A673 (cell line): Measurements from ENCODE around the gene TTC39B. TPM values are rescaled to one million over a fixed set of nuclear protein-coding genes. Genes with fewer than 3 reads are reported as not detected.

Experiments used
- BruUV-seq: library from RNA; stranded (reverse); fragments of 400-500 nt; replicated peaks from 2 replicates; lab custom pipeline; 2021; lab: Mats Ljungman, UMichigan
- CTCF ChIA-PET: fragments of 300-600 bp; sonication (Branson Sonifier 250); formaldehyde crosslinking; loops from one replicate; lab custom pipeline; 2022; ENCODE audit warnings: antibody characterized with exemption; lab: Charles Lee
- POLR2A ChIA-PET: fragments of 300-600 bp; sonication (Branson Sonifier 250); formaldehyde crosslinking; loops from one replicate; lab custom pipeline; 2022; ENCODE audit warnings: antibody characterized with exemption; ENCODE audit not compliant: low non-redundant PET; lab: Charles Lee
- DNase-seq: peaks from one replicate; pipeline ENCODE4 v3.0.0-alpha.2; 2015; ENCODE audit warnings: low spot score
- H3K27ac ChIP-seq: fragments of 200-600 bp; sonication (generic); 2 replicates; pipeline ENCODE4 v1.5.1; 2016; ENCODE audit warnings: mixed run types, low read depth, mild to moderate bottlenecking, mixed read lengths, antibody characterized with exemption, low read length; ENCODE audit not compliant: poor library complexity, severe bottlenecking
- H3K27me3 ChIP-seq: fragments of 200-600 bp; sonication (generic); replicated peaks from 2 replicates; pipeline ENCODE4 v1.6.1; 2017; ENCODE audit warnings: mixed run types, low read depth, mild to moderate bottlenecking, mixed read lengths, antibody characterized with exemption, low read length; ENCODE audit not compliant: insufficient read depth, poor library complexity
- H3K36me3 ChIP-seq: fragments of 200-600 bp; sonication (generic); 2 replicates; pipeline ENCODE4 v1.6.1; 2016; ENCODE audit warnings: mixed run types, mild to moderate bottlenecking, mixed read lengths, antibody characterized with exemption, low read length; ENCODE audit not compliant: insufficient read depth, poor library complexity, severe bottlenecking
- H3K4me1 ChIP-seq: fragments of 200-600 bp; sonication (generic); 2 replicates; pipeline ENCODE4 v1.6.1; 2017; ENCODE audit warnings: mixed run types, mild to moderate bottlenecking, mixed read lengths, antibody characterized with exemption, low read length; ENCODE audit not compliant: insufficient read depth, poor library complexity, severe bottlenecking
- H3K4me3 ChIP-seq: fragments of 200-600 bp; sonication (generic); 2 replicates; pipeline ENCODE4 v1.5.1; 2016; ENCODE audit warnings: low read depth, mixed run types, mild to moderate bottlenecking, mixed read lengths, low read length; ENCODE audit not compliant: poor library complexity, severe bottlenecking
- H3K9me3 ChIP-seq: fragments of 200-600 bp; sonication (generic); 2 replicates; pipeline ENCODE4 v1.6.1; 2016; ENCODE audit warnings: mixed run types, low read depth, mild to moderate bottlenecking, mixed read lengths, antibody characterized with exemption, low read length; ENCODE audit not compliant: poor library complexity, severe bottlenecking
- EZH2 ChIP-seq: fragments of 200-600 bp; sonication (generic); IDR thresholded peaks from 2 replicates; pipeline ENCODE4 v1.6.1; 2017; ENCODE audit warnings: borderline replicate concordance, low read depth, mild to moderate bottlenecking, mixed read lengths, antibody characterized with exemption, low read length; ENCODE audit not compliant: poor library complexity, severe bottlenecking
- intact Hi-C: fragments of 100-400 bp; cut with micrococcal nuclease; formaldehyde crosslinking; loops from one replicate; pipeline ENCODE4 v1.10.0; 2022; ENCODE audit not compliant: unreplicated experiment
- total RNA-seq: library from RNA; stranded (reverse); gene quantifications from 2 replicates; pipeline ENCODE4 v1.2.3, GENCODE V29; 2021
- TF ChIP-seq, protein P1 (sequence below): fragments of 300-800, 200-600 bp; sonication (generic); conservative IDR thresholded peaks from 2 replicates; pipeline ENCODE4 v1.5.1; 2017; ENCODE audit warnings: low read depth, mild to moderate bottlenecking, antibody characterized with exemption, low read length, moderate library complexity, mixed read lengths

Gene TTC39B
- total RNA-seq, 1 experiment from 2014 or later: 0.52 TPM

GRCh38 chr9:15317836-15318235 lies 10.8 kb upstream of the TTC39B start:
- intact Hi-C loops: no loop called here
- H3K27ac ChIP-seq: no peak overlapping the region
- POLR2A ChIA-PET: no interaction called here
- TF ChIP-seq, protein P1, sequence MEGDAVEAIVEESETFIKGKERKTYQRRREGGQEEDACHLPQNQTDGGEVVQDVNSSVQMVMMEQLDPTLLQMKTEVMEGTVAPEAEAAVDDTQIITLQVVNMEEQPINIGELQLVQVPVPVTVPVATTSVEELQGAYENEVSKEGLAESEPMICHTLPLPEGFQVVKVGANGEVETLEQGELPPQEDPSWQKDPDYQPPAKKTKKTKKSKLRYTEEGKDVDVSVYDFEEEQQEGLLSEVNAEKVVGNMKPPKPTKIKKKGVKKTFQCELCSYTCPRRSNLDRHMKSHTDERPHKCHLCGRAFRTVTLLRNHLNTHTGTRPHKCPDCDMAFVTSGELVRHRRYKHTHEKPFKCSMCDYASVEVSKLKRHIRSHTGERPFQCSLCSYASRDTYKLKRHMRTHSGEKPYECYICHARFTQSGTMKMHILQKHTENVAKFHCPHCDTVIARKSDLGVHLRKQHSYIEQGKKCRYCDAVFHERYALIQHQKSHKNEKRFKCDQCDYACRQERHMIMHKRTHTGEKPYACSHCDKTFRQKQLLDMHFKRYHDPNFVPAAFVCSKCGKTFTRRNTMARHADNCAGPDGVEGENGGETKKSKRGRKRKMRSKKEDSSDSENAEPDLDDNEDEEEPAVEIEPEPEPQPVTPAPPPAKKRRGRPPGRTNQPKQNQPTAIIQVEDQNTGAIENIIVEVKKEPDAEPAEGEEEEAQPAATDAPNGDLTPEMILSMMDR: no peak
- TF ChIP-seq EZH2: no peak
- H3K27me3 ChIP-seq: no peaks in the 10 kb centered on the region
- no TSS peak for BruUV-seq
- H3K4me1 ChIP-seq: no peaks in the 10 kb centered on the region
- no peak for DNase-seq
- H3K36me3 ChIP-seq: no peaks in the 10 kb centered on the region
- H3K4me3 ChIP-seq: no peak overlapping the region
- no peaks in the 10 kb centered on the region for H3K9me3 ChIP-seq
- CTCF ChIA-PET: no interaction called here

DNA sequence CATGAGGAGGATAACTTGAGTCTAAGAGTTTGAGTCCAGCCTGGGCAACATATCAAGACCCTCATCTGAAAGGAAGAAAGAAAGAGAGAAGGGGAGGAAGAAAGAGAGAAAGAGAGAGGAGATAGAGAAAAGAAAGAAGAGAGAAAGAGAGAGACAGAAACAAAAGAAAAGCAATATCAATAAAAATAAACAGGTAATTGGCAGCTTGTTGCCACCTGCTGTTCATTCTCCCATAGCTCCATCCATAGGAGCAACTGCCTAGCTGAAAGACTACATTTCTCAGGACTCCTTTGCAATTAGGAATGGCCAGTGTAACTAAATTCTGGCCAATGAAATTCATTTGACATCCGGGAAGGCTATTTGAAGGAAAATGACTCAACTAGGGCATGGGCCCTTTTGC lies 4.6 kb upstream of the TTC39B start:
- no peak for DNase-seq

GRCh38 chr9:15310107-15310850 lies 3.3 kb upstream of the TTC39B start:
- no peak for TF ChIP-seq EZH2
- TF ChIP-seq, protein P1: no peak
- ChIA-PET CTCF (no interaction called here), POLR2A (no interaction called here)
- intact Hi-C loops: no loop called here
- Histone ChIP-seq H3K9me3 (no peaks in the 10 kb centered on the region), H3K27ac (no peak overlapping the region), H3K4me1 (peaks cover 5% of the 10 kb centered on the region), H3K36me3 (no peaks in the 10 kb centered on the region), H3K4me3 (no peak overlapping the region), H3K27me3 (no peaks in the 10 kb centered on the region)
- DNase-seq: no peak
- BruUV-seq: no TSS peak

More for the DNA sequence above, 4.6 kb upstream of the TTC39B start:
- H3K27ac ChIP-seq: no peak overlapping the region
- H3K36me3 ChIP-seq: no peaks in the 10 kb centered on the region
- H3K4me1 ChIP-seq: peaks cover 5% of the 10 kb centered on the region
- H3K4me3 ChIP-seq: no peak overlapping the region
- no TSS peak for BruUV-seq
- ChIA-PET POLR2A (no interaction called here), CTCF (no interaction called here)
- no peak for TF ChIP-seq EZH2
- TF ChIP-seq, protein P1: no peak
- H3K9me3 ChIP-seq: no peaks in the 10 kb centered on the region
- H3K27me3 ChIP-seq: no peaks in the 10 kb centered on the region
- intact Hi-C loops: no loop called here
